NCI-H226 (cell line): ENCODE measurements around the gene NDST1.
"Not testable (repeated sequence)": the region's sequence is repeated elsewhere in the genome, so short reads cannot be mapped to it uniquely, and the experiment has no call there.

Experiments
- DNase-seq: peaks from one replicate; pipeline ENCODE4 v3.0.0-alpha.2; 2015

NDST1 gene

GRCh38 chr5:150507474-150508276, at the start of gene NDST1:
Gene NDST1 (plus strand): TSS chr5:150508131. CDS start chr5:150521255, 13,124 bp downstream.
- no peak for DNase-seq

GRCh38 chr5:150458802-150459557, 49.0 kb upstream of the NDST1 start:
- DNase-seq = peak; percentile 65

GRCh38 chr5:150460781-150461180, 47.1 kb upstream of the NDST1 start:
- no peak for DNase-seq

GRCh38 chr5:150461231-150461630, 46.7 kb upstream of the NDST1 start:
- DNase-seq = no peak

GRCh38 chr5:150464554-150465012, 43.3 kb upstream of the NDST1 start:
- no peak for DNase-seq

- DNase-seq = no peak
Measured at GRCh38 chr5:150465927-150466326, 42.0 kb upstream of the NDST1 start.

- DNase-seq = no peak
Measured at GRCh38 chr5:150468206-150468605, 39.7 kb upstream of the NDST1 start.

GRCh38 chr5:150469718-150470469, 38.0 kb upstream of the NDST1 start:
- DNase-seq = peak; percentile 99

- peak; percentile 93 for DNase-seq
Measured at GRCh38 chr5:150473673-150474358, 34.1 kb upstream of the NDST1 start.

- DNase-seq = not testable (repeated sequence)
Measured at GRCh38 chr5:150476568-150476967, 31.4 kb upstream of the NDST1 start.

- DNase-seq = no peak
Measured at GRCh38 chr5:150479416-150479815, 28.5 kb upstream of the NDST1 start.

GRCh38 chr5:150481708-150481965, 26.3 kb upstream of the NDST1 start:
- DNase-seq = no peak

GRCh38 chr5:150481972-150482406, 25.9 kb upstream of the NDST1 start:
- no peak for DNase-seq

- no peak for DNase-seq
Measured at GRCh38 chr5:150484964-150485692, 22.8 kb upstream of the NDST1 start.

GRCh38 chr5:150485693-150486401, 22.1 kb upstream of the NDST1 start:
- DNase-seq = no peak

- peak; percentile 53 for DNase-seq
Measured at GRCh38 chr5:150486402-150487198, 21.3 kb upstream of the NDST1 start.

GRCh38 chr5:150487199-150488061, 20.5 kb upstream of the NDST1 start:
- no peak for DNase-seq

GRCh38 chr5:150488519-150489359, 19.2 kb upstream of the NDST1 start:
- DNase-seq = peak; percentile 55
